ENCODE measurements around the gene SAMD4B. TPM values are rescaled to one million over a fixed set of nuclear protein-coding genes. Genes with fewer than 3 reads are reported as not detected.
A peak's percentile ranks its signal among the peaks of the same experiment; 100 is the strongest.

SAMD4B gene
- total and polyA plus RNA-seq, 9 of the 15 experiments (the other 6 are each of a cell fraction or from before 2014, with no cell fraction given): 3.4 to 90.5 (median 38.0) TPM

- TF ChIP-seq ZNF3 (CRISPR knock-in tag; IDR thresholded peaks at IDR 0.05): no peak
- no peak for TF ChIP-seq SRSF9 (IDR thresholded peaks at IDR 0.05; ENCODE audit: borderline replicate concordance, low read depth, low read length)
- no peak for TF ChIP-seq ATF1 (CRISPR knock-in tag; IDR thresholded peaks at IDR 0.05)
- no peak; the same call in 1 of the 2 replicates for TF ChIP-seq ATF1 (tag; IDR thresholded peaks at IDR 0.05)
- TF ChIP-seq SMC3 (conservative IDR thresholded peaks at IDR 0.05; ENCODE audit: insufficient read depth, low read depth, low read length): no peak
- TF ChIP-seq THAP7 (CRISPR knock-in tag; IDR thresholded peaks at IDR 0.05): no peak
- no peak for TF ChIP-seq FOXP1 (CRISPR knock-in tag; IDR thresholded peaks at IDR 0.05)
- TF ChIP-seq SAFB (IDR thresholded peaks at IDR 0.05; ENCODE audit: borderline replicate concordance, low read depth, low read length): no peak
- no peak for TF ChIP-seq ZNF696 (CRISPR knock-in tag; conservative IDR thresholded peaks at IDR 0.05)
- TF ChIP-seq L3MBTL2 (IDR thresholded peaks at IDR 0.05): peak; percentile 67
- TF ChIP-seq RBM39 (optimal IDR thresholded peaks at IDR 0.05; ENCODE audit: low read depth, low read length): peak; percentile 64
- TF ChIP-seq IRF9 (tag; IDR thresholded peaks at IDR 0.05): no peak
- TF ChIP-seq HMG20B (CRISPR knock-in tag; IDR thresholded peaks at IDR 0.05): no peak
- TF ChIP-seq CEBPZ (IDR thresholded peaks at IDR 0.05; ENCODE audit: borderline replicate concordance, low read depth, low read length): no peak
- no peak for TF ChIP-seq KLF16 (IDR thresholded peaks at IDR 0.05)
- TF ChIP-seq CXXC5 (CRISPR knock-in tag; IDR thresholded peaks at IDR 0.05): peak; percentile 2; the same call in 1 of the 2 replicates
- no peak for TF ChIP-seq MTF1 (CRISPR knock-in tag; IDR thresholded peaks at IDR 0.05; ENCODE audit: borderline replicate concordance)
- peak; percentile 28 to 59; a peak in 1 of 4 replicates for TF ChIP-seq TRIM24 (IDR thresholded peaks at IDR 0.05)
- TF ChIP-seq SMAD4 (CRISPR knock-in tag; conservative IDR thresholded peaks at IDR 0.05): peak; percentile 15; the same call in 1 of the 2 replicates
- no peak for TF ChIP-seq ZFP36 (IDR thresholded peaks at IDR 0.05; ENCODE audit: low read depth, low read length, partially characterized antibody)
- TF ChIP-seq NFIX (CRISPR knock-in tag; IDR thresholded peaks at IDR 0.05; ENCODE audit: low read depth): no peak
- peak; percentile 27 for TF ChIP-seq TBP (optimal IDR thresholded peaks at IDR 0.05; ENCODE audit: low read depth, low read length)
Observed at GRCh38 chr19:39410017-39410830, 68.0 kb downstream of the SAMD4B start (continued).

Measured in K562 (cell line).